Measurements from ENCODE around the gene PPFIA1.
A peak's percentile ranks its signal among the peaks of the same experiment; 100 is the strongest.
"Not testable (repeated sequence)": the region's sequence is repeated elsewhere in the genome, so short reads cannot be mapped to it uniquely, and the experiment has no call there.

Gene PPFIA1

DNA sequence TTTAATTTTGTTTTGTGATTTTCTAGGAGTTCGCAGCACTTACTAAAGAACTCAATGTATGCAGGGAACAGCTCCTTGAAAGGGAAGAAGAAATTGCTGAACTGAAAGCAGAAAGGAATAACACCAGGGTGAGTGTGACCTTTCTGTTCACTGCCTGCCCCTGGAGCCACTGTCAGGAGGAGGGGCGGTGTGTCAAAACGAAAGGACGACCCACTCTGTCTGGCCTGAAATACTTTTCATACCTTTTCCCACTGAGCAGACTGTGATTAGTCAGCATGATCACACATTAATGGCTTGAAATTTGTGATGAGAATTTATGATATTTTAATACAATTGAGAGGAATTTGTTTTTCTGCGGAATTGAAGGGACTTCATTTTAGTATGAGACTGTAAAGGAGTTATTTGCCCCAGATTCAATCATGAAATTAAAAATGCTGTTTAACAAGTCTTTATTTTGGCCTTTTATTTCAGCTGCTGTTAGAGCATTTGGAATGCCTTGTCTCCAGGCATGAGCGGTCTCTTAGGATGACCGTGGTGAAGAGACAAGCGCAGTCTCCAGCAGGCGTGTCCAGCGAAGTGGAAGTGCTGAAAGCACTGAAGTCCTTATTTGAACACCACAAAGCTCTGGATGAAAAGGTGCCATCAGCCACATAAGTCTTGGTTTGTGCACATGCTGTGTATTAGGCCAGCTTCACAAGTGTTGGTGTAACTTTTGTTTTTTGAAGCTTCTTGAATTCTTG, 54.1 kb downstream of the PPFIA1 start:
- TF ChIP-seq, protein P1, sequence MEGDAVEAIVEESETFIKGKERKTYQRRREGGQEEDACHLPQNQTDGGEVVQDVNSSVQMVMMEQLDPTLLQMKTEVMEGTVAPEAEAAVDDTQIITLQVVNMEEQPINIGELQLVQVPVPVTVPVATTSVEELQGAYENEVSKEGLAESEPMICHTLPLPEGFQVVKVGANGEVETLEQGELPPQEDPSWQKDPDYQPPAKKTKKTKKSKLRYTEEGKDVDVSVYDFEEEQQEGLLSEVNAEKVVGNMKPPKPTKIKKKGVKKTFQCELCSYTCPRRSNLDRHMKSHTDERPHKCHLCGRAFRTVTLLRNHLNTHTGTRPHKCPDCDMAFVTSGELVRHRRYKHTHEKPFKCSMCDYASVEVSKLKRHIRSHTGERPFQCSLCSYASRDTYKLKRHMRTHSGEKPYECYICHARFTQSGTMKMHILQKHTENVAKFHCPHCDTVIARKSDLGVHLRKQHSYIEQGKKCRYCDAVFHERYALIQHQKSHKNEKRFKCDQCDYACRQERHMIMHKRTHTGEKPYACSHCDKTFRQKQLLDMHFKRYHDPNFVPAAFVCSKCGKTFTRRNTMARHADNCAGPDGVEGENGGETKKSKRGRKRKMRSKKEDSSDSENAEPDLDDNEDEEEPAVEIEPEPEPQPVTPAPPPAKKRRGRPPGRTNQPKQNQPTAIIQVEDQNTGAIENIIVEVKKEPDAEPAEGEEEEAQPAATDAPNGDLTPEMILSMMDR (conservative IDR thresholded peaks at IDR 0.05; ENCODE audit: low read depth, low read length) = no peak
- DNase-seq (ENCODE audit: low read depth) = no peak
- no peak overlapping the region for H3K4me3 ChIP-seq (ENCODE audit: low read length)

- no peak overlapping the region for H3K4me3 ChIP-seq (ENCODE audit: low read length)
- TF ChIP-seq, protein P1 (conservative IDR thresholded peaks at IDR 0.05; ENCODE audit: low read depth, low read length) = no peak
- DNase-seq (ENCODE audit: low read depth) = no peak
These were observed 55.3 kb downstream of the PPFIA1 start for GRCh38 chr11:70325824-70326223.

DNA sequence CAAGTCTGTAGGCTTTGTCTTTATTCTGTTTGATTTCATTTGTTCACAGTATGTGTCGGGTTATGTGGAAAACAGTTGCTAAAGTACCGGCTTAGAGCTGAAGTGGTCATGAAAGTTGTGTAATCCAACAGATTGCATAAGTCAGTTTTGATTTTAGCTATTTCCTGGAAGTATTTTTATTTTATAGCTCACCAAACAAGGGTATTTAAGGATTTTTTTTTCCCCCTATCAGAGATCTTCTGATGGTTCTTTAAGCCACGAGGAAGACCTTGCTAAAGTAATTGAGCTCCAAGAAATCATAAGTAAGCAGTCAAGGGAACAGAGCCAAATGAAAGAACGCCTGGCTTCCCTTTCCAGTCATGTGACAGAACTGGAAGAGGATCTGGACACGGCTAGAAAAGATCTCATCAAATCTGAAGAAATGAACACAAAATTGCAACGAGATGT, 55.9 kb downstream of the PPFIA1 start:
- peak; percentile 49 for DNase-seq (ENCODE audit: low read depth)
- TF ChIP-seq, protein P1 (conservative IDR thresholded peaks at IDR 0.05; ENCODE audit: low read depth, low read length) = no peak
- no peak overlapping the region for H3K4me3 ChIP-seq (ENCODE audit: low read length)

DNA sequence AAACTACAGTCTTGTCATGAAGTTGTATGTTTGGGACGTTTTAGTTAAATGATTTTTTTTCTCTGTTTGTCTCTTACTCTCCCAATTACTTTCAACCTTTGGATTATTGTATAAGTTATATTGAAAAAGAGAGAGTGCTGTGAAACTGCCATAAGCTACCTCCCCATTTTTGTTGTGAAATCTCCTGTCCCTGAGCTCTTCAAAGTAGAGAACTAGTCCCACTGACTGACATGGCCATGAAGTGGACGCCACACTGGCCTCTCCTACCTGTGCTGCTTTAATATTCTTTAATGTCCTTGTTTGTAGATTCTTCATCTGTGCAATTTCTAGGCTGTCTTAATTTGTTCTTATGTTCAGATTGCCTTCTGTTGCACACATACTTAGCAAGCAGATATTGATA, 56.3 kb downstream of the PPFIA1 start:
- TF ChIP-seq, protein P1 (conservative IDR thresholded peaks at IDR 0.05; ENCODE audit: low read depth, low read length) = no peak
- DNase-seq (ENCODE audit: low read depth) = no peak
- H3K4me3 ChIP-seq (ENCODE audit: low read length) = no peak overlapping the region

DNA sequence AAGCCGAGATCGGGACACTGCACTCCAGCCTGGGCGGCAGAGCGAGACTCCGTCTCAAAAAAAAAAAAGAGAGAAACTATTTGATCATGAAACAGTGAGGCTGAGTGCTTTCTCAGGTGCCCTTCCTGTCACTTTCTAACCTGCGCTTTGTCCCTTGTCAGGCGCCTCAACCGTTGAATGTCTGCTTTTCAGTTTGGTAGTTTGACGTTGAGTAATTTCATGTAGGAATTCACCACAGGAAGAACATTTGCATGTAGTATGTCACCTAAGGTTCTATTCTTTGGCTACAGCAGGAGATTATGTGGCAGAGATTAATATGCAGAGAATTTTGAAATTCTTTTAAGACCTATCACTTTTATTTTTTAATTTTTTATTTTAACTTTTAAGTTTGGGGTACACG, 57.2 kb downstream of the PPFIA1 start:
- H3K4me3 ChIP-seq (ENCODE audit: low read length) = no peak overlapping the region
- no peak for DNase-seq (ENCODE audit: low read depth)
- TF ChIP-seq, protein P1 (conservative IDR thresholded peaks at IDR 0.05; ENCODE audit: low read depth, low read length) = no peak

DNA sequence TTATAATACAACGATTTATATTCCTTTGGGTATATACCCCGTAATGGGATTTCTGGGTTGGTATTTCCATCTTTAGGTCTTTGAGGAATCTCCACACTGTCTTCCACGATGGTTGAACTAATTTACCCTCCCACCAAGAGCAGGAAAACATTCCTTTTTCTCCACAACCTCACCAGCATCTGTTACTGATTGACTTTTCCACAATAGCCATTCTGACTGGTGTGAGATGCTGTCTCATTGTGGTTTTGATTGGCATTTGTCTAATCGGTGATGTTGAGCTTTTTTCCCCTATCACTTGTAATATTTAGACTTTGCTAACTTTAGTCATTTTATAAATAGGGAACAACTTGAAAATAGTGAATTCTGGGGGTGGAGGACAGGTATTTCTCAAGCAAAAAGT, 58.1 kb downstream of the PPFIA1 start:
- TF ChIP-seq, protein P1 (conservative IDR thresholded peaks at IDR 0.05; ENCODE audit: low read depth, low read length) = no peak
- DNase-seq (ENCODE audit: low read depth) = no peak
- H3K4me3 ChIP-seq (ENCODE audit: low read length) = no peak overlapping the region

- not testable (repeated sequence) for DNase-seq (ENCODE audit: low read depth); H3K4me3 ChIP-seq (ENCODE audit: low read length)
These were observed 60.9 kb downstream of the PPFIA1 start for GRCh38 chr11:70331320-70331843.
